K562 (cell line): ENCODE data around the gene KCTD15. TPM values are rescaled to one million over a fixed set of nuclear protein-coding genes. Genes with fewer than 3 reads are reported as not detected.

Experiments
- ATAC-seq: fragments of 200-7000 bp; cut with Tn5 transposase; 3 replicates; pipeline ENCODE4 v1.9.1; 2020; ENCODE audit warnings: moderate library complexity
- BruUV-seq: library from RNA; stranded (reverse); fragments of 400-500 nt; replicated peaks from 2 replicates; lab custom pipeline; 2021; lab: Mats Ljungman, UMichigan
- CTCF ChIA-PET: fragments of 300-600 bp; formaldehyde crosslinking; extraction: SDS; loops from one replicate; lab custom pipeline; 2021; ENCODE audit warnings: low intra/inter-chr PET ratio; lab: Yijun Ruan, JAX
- POLR2A ChIA-PET: fragments of 300-600, 350-650 bp; sonication (Branson Sonifier 250); formaldehyde crosslinking; extraction: SDS; loops from one replicate; lab custom pipeline; 2021; ENCODE audit warnings: antibody characterized with exemption, inconsistent platforms; lab: Yijun Ruan, JAX
- DNase-seq, 4 experiments: peaks; one replicate each; pipeline versions ENCODE4 v3.0.0 to v3.0.0-alpha.2; 2011 to 2018; ENCODE audit warnings: low spot score in 3 of 4, mixed read lengths in 3 of 4; ENCODE audit errors: extremely low read depth in 1 of 4
- FAIRE-seq: peaks from 2 replicates; lab custom pipeline; 2011; peaks lifted over from hg19 to GRCh38; lab: Jason Lieb, UNC
- H2AFZ ChIP-seq: 2 replicates; pipeline ENCODE4 v1.6.0; 2011; ENCODE audit warnings: low read depth, low read length, control low read depth, inconsistent platforms
- H3K27ac ChIP-seq: fragments of 200-600 bp; 3 replicates; pipeline ENCODE4 v1.8.0; 2011; ENCODE audit warnings: low read depth, mild to moderate bottlenecking, control low read depth, inconsistent platforms, low read length, moderate library complexity, mixed read lengths; ENCODE audit errors: extremely low read depth
- H3K27me3 ChIP-seq, 2 experiments: fragments of 300-600 bp in 1 of 2; 2 replicates in 1 of 2; 3 replicates in 1 of 2; pipeline versions ENCODE4 v1.6.0 to v1.8.0; 2011; ENCODE audit warnings: inconsistent platforms in 2 of 2, low read length in 2 of 2, mild to moderate bottlenecking in 1 of 2, mixed read lengths in 1 of 2, moderate library complexity in 1 of 2; ENCODE audit not compliant: control insufficient read depth in 2 of 2, insufficient read depth in 2 of 2
- H3K36me3 ChIP-seq: fragments of 300-600 bp; 3 replicates; pipeline ENCODE4 v1.8.0; 2011; ENCODE audit warnings: mild to moderate bottlenecking, low read length, inconsistent platforms; ENCODE audit not compliant: control insufficient read depth, insufficient read depth
- H3K4me1 ChIP-seq, 2 experiments: fragments of 200-600 bp in 1 of 2; replicated peaks in 1 of 2; 2 replicates in 1 of 2; 3 replicates in 1 of 2; pipeline versions ENCODE4 v1.5.1 to v1.8.0; 2011; ENCODE audit warnings: inconsistent platforms in 2 of 2, low read length in 2 of 2, mild to moderate bottlenecking in 1 of 2, mixed read lengths in 1 of 2, moderate library complexity in 1 of 2; ENCODE audit not compliant: control insufficient read depth in 2 of 2, insufficient read depth in 2 of 2
- H3K4me2 ChIP-seq: 2 replicates; pipeline ENCODE4 v1.6.1; 2011; ENCODE audit warnings: low read length, control low read depth, inconsistent platforms, mixed read lengths; ENCODE audit not compliant: insufficient read depth
- H3K4me3 ChIP-seq: fragments of 200-600 bp; sonication (generic), shearing (Covaris generic); 2 replicates; pipeline ENCODE4 v1.5.1; 2016; ENCODE audit warnings: control low read depth, inconsistent platforms
- H3K79me2 ChIP-seq: fragments of 200-600 bp; 3 replicates; pipeline ENCODE4 v1.8.0; 2011; ENCODE audit warnings: low read length, inconsistent platforms; ENCODE audit not compliant: control insufficient read depth, insufficient read depth
- H3K9ac ChIP-seq, 2 experiments: 2 replicates each; pipeline versions ENCODE4 v1.6.0 to v1.6.1; 2011; ENCODE audit warnings: low read depth in 2 of 2, low read length in 2 of 2, control low read depth in 1 of 2, inconsistent platforms in 1 of 2, mild to moderate bottlenecking in 1 of 2, mixed read lengths in 1 of 2; ENCODE audit not compliant: insufficient read depth in 1 of 2
- H3K9me1 ChIP-seq: one replicate; pipeline ENCODE4 v1.6.0; 2011; ENCODE audit warnings: inconsistent platforms, mild to moderate bottlenecking, low read length, moderate library complexity; ENCODE audit not compliant: control insufficient read depth, insufficient read depth
- H3K9me3 ChIP-seq: replicated peaks from 2 replicates; pipeline ENCODE4 v1.5.1; 2011; ENCODE audit warnings: low read depth, low read length, inconsistent platforms; ENCODE audit not compliant: control insufficient read depth, insufficient read depth
- H4K20me1 ChIP-seq: replicated peaks from 2 replicates; pipeline ENCODE4 v1.6.1; 2011; ENCODE audit warnings: low read length, inconsistent platforms, mixed read lengths; ENCODE audit not compliant: control insufficient read depth, insufficient read depth
- CBX5 ChIP-seq: IDR thresholded peaks from 2 replicates; pipeline ENCODE4 v1.6.1; 2014; ENCODE audit warnings: low read depth, borderline replicate concordance
- ELF4 ChIP-seq: fragments of 450-650 bp; formaldehyde crosslinking; IDR thresholded peaks from 2 replicates; pipeline ENCODE4 v1.4.0; 2022; ENCODE audit warnings: missing genetic modification characterization
- FOXP4 ChIP-seq: sonication (generic); formaldehyde crosslinking; IDR thresholded peaks from 2 replicates; pipeline ENCODE4 v1.8.0; 2022; ENCODE audit warnings: mild to moderate bottlenecking, missing genetic modification reagents, borderline replicate concordance
- GABPA ChIP-seq: fragments of 200-800 bp; sonication (Bioruptor generic); conservative IDR thresholded peaks from 2 replicates; pipeline ENCODE4 v1.6.1; 2016; ENCODE audit warnings: low read depth, missing genetic modification characterization, missing compliant biosample characterization
- ZNF143 ChIP-seq: sonication (generic); formaldehyde crosslinking; IDR thresholded peaks from 2 replicates; pipeline ENCODE4 v1.9.0; 2022; ENCODE audit warnings: mild to moderate bottlenecking, missing genetic modification reagents
- ZNF174 ChIP-seq: fragments of 250-450 bp; sonication (Bioruptor Pico); IDR thresholded peaks from 2 replicates; pipeline ENCODE4 v1.4.0; 2020; ENCODE audit warnings: mild to moderate bottlenecking
- ZNF699 ChIP-seq: fragments of 250-450 bp; sonication (Bioruptor Pico); IDR thresholded peaks from 2 replicates; pipeline ENCODE4 v1.8.0; 2021; ENCODE audit warnings: mild to moderate bottlenecking, moderate library complexity; ENCODE audit not compliant: insufficient replicate concordance
- WGBS: fragments of 100-300 bp; shearing (Covaris generic); methylation state at CpG from one replicate; pipeline ENCODE4 v1.1.6; 2016; ENCODE audit warnings: low coverage, mixed read lengths; ENCODE audit not compliant: insufficient coverage; ENCODE audit errors: missing lambda C conversion rate; 5-methylcytosine and 5-hydroxymethylcytosine counted together
- in situ Hi-C: fragments of 300-500 bp; cut with MboI; formaldehyde crosslinking; loops from 4 replicates; pipeline ENCODE4 v1.15.0; 2018; ENCODE audit warnings: inconsistent platforms, mixed read lengths
- intact Hi-C: fragments of 100-400 bp; cut with micrococcal nuclease; formaldehyde crosslinking; loops from 2 replicates; pipeline ENCODE4 v1.14.2; 2022
- polyA plus RNA-seq, 8 experiments: library from polyadenylated mRNA; depleted of rRNA in 4 of 8; stranded (reverse) in 5 of 8; unstranded in 3 of 8; fragments of >200 nt; fragmentation: Nextera tagmentation in 2 of 8; fragmentation: Illumina TruSeq in 1 of 8; extraction: Ambion mirVana in 2 of 8; extraction: Trizol in 1 of 8; gene quantifications; 2 replicates each; pipeline versions ENCODE4 v1.2.1 to v1.2.3, GENCODE V29; 2011 to 2014; ENCODE audit warnings: inconsistent platforms in 1 of 8, missing spikeins in 1 of 8
- total RNA-seq, 7 experiments: library from RNA; depleted of rRNA in 6 of 7; stranded (reverse); fragments of >200 nt in 6 of 7; fragmentation: Illumina TruSeq in 2 of 7; extraction: Trizol in 2 of 7; gene quantifications; 2 replicates each; pipeline versions ENCODE4 v1.2.1 to v1.2.3, GENCODE V29; 2011 to 2021; ENCODE audit warnings: low replicate concordance in 1 of 7
- TF ChIP-seq, protein P1 (sequence below), 2 experiments: fragments of 450-650 bp in 1 of 2; sonication (generic) in 1 of 2; formaldehyde crosslinking in 1 of 2; IDR thresholded peaks in 1 of 2; conservative IDR thresholded peaks in 1 of 2; 2 replicates each; pipeline versions ENCODE4 v1.6.1 to v1.8.1; 2016 to 2023; ENCODE audit warnings: mild to moderate bottlenecking in 2 of 2, moderate library complexity in 2 of 2, inconsistent platforms in 1 of 2, missing genetic modification reagents in 1 of 2
- TF ChIP-seq, protein P2 (sequence below): IDR thresholded peaks from 3 replicates; pipeline ENCODE4 v1.6.1; 2011; ENCODE audit warnings: borderline replicate concordance, mild to moderate bottlenecking; ENCODE audit not compliant: insufficient read length, insufficient read depth
- TF ChIP-seq, protein P3 (sequence below): fragments of 450-650 bp; IDR thresholded peaks from 2 replicates; pipeline ENCODE4 v1.6.1; 2014; ENCODE audit warnings: low read depth, mild to moderate bottlenecking, moderate library complexity, borderline replicate concordance

KCTD15 gene
- total and polyA plus RNA-seq, 9 of the 15 experiments (the other 6 are each of a cell fraction or from before 2014, with no cell fraction given) = 1.7 to 49.0 (median 11.8) TPM

- TF ChIP-seq GABPA = no peak
- no peak for TF ChIP-seq FOXP4
- no peak for TF ChIP-seq CBX5
- TF ChIP-seq, protein P1, sequence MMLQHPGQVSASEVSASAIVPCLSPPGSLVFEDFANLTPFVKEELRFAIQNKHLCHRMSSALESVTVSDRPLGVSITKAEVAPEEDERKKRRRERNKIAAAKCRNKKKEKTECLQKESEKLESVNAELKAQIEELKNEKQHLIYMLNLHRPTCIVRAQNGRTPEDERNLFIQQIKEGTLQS (IDR thresholded peaks at IDR 0.05) = no peak
- TF ChIP-seq, protein P1 (CRISPR knock-in tag; conservative IDR thresholded peaks at IDR 0.05) = no peak
- TF ChIP-seq ZNF699 = no peak
- no peak for TF ChIP-seq ZNF143
These were observed 10.9 kb upstream of the KCTD15 start (continued) for GRCh38 chr19:33785795-33786194.

- no peaks in the 10 kb centered on the region for H3K4me1 ChIP-seq
- no peak overlapping the region for H2AFZ ChIP-seq
- intact Hi-C loops (no loop called here), in situ Hi-C loops (no loop called here)
- no peaks in the 10 kb centered on the region for H3K79me2 ChIP-seq
- no peak overlapping the region for H3K4me2 ChIP-seq
- no peak for DNase-seq
- FAIRE-seq = no peak
- H3K9me1 ChIP-seq = no peaks in the 10 kb centered on the region
- no peak overlapping the region for H3K9ac ChIP-seq
- CTCF ChIA-PET = interaction anchor here (0.6 kb wide), 1 partner anchor 11 kb away, joined by 3 read pairs; no protein-coding TSS in a partner anchor
- POLR2A ChIA-PET = no interaction called here
- no peak overlapping the region for H3K4me3 ChIP-seq
- no peaks in the 10 kb centered on the region for H3K9me3 ChIP-seq
- no peaks in the 10 kb centered on the region for H3K36me3 ChIP-seq
- WGBS = 0% methylated on average over 4 of the region's 4 CpGs
- BruUV-seq = no TSS peak
- no peak for TF ChIP-seq ZNF174 (CRISPR knock-in tag)
- no peak for TF ChIP-seq ELF4 (CRISPR knock-in tag)
- TF ChIP-seq, protein P2, sequence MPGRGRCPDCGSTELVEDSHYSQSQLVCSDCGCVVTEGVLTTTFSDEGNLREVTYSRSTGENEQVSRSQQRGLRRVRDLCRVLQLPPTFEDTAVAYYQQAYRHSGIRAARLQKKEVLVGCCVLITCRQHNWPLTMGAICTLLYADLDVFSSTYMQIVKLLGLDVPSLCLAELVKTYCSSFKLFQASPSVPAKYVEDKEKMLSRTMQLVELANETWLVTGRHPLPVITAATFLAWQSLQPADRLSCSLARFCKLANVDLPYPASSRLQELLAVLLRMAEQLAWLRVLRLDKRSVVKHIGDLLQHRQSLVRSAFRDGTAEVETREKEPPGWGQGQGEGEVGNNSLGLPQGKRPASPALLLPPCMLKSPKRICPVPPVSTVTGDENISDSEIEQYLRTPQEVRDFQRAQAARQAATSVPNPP = no peak
- TF ChIP-seq, protein P3, sequence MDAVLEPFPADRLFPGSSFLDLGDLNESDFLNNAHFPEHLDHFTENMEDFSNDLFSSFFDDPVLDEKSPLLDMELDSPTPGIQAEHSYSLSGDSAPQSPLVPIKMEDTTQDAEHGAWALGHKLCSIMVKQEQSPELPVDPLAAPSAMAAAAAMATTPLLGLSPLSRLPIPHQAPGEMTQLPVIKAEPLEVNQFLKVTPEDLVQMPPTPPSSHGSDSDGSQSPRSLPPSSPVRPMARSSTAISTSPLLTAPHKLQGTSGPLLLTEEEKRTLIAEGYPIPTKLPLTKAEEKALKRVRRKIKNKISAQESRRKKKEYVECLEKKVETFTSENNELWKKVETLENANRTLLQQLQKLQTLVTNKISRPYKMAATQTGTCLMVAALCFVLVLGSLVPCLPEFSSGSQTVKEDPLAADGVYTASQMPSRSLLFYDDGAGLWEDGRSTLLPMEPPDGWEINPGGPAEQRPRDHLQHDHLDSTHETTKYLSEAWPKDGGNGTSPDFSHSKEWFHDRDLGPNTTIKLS = no peak
- H3K27me3 ChIP-seq = peaks cover 23 to 53% of the 10 kb centered on the region in 2 experiments; a peak in 4 of 5 replicates
- ATAC-seq = no peak
- H4K20me1 ChIP-seq = peaks cover 5% of the 10 kb centered on the region; the same call in 1 of the 2 replicates
- no peak overlapping the region for H3K27ac ChIP-seq
These were observed 8.0 kb upstream of the KCTD15 start for GRCh38 chr19:33788676-33789075.
